CD4-positive, alpha-beta T cell treated with Interleukin-15 for 1 hour (primary cell): Measurements from ENCODE around the gene PRKAG3.

ENCODE experiments used
- DNase-seq: peaks from one replicate; pipeline ENCODE4 v3.0.0-alpha.2; 2020

The PRKAG3 gene

GRCh38 chr2:218837495-218837894, 5.9 kb upstream of the PRKAG3 start:
- no peak for DNase-seq

- DNase-seq: no peak
These were observed 3.1 kb upstream of the PRKAG3 start for GRCh38 chr2:218834685-218835084.

- DNase-seq: no peak
These were observed 1.5 kb upstream of the PRKAG3 start for GRCh38 chr2:218833023-218833609.

DNA sequence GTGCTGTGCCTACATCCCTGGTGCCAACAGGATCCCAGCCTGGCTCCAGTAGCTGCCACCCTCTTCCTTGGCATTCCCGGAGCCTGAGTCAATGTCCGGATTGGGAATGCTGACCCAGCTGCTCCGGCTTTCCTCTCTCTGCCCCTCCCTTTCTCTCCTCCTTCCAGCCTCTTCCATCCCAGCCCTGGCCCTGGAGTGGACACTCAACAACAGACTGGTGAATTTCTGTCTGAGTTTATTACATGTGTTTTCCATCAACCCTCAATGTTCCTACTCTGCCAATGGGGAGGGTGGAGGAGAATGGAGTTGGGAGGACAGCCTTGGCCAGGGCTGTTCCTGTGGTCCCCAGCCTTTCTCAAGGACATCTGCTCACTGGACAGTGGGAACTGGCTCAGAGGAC, 917 bp upstream of the PRKAG3 start:
- no peak for DNase-seq

- no peak for DNase-seq
These were observed 478 bp upstream of the PRKAG3 start for GRCh38 chr2:218832081-218832480.

GRCh38 chr2:218830526-218831306, 887 bp downstream of the PRKAG3 start:
- no peak for DNase-seq

- DNase-seq: no peak
These were observed 1.6 kb downstream of the PRKAG3 start for GRCh38 chr2:218829868-218830451.

- no peak for DNase-seq
These were observed 3.2 kb downstream of the PRKAG3 start for GRCh38 chr2:218828477-218828778.

GRCh38 chr2:218827701-218828476, 3.7 kb downstream of the PRKAG3 start:
- DNase-seq: no peak

DNA sequence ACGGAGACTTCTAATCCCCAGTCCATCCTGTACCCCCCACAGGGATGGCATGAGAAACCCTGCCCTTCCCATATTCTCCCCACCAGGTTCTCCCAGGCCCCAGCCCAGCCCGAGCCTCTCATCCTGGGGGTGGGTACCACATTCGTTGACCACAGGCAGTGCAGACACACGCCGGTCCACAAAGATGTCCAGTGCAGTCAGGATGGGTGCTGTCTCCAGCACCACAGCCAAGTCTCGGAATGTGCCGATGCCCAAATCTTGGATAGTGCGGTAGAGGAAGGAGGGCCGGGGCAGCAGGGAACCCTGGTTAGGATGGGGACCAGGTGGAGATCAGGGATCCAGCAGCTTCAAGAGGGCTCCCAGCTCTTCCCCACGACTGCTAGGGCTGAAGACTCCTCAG, 4.8 kb downstream of the PRKAG3 start:
- no peak for DNase-seq

DNA sequence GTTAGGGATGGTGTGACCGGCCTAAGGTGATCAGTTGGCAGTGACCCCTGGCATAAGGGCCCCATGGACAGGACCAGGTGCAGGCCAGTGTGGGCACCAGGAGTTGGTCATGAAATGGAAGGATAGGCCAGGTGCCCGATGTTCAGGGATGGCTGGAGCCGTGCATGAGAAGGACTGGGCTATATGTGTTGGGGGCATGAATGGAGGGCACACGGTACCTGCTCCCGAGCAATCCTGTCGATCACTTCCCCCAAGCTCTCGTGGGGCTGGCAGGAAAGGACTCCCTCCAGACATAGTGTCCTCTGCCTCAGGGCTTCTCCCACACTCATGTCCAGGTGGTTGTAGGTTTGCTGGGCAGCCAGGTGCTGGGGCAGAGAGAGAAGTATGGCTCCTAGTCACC, 7.6 kb downstream of the PRKAG3 start:
- DNase-seq: no peak

- DNase-seq: no peak
These were observed 8.3 kb downstream of the PRKAG3 start for GRCh38 chr2:218823196-218823855.

DNA sequence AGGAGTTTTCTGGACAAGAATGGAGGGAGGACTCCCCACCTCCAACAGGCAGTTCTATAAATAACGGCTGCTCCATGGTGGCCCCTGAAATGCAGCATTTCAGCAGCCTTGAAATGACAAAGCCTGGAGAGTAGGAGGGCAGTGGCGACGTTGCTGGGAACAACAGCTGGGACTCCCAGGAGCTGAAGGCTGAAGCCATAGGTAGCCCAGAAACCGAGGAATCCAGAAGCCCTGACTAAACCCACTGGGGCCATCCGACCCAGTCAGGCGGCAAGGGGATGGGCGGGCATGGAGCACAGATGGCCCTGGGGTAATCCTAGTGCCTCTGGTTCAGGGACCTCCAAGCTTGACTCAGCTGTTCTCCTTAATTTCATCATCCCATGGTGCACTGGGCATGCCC, 9.0 kb downstream of the PRKAG3 start:
- DNase-seq: no peak

GRCh38 chr2:218821605-218822211, 9.9 kb downstream of the PRKAG3 start:
- DNase-seq: no peak

- no peak for DNase-seq
These were observed 10.7 kb downstream of the PRKAG3 start for GRCh38 chr2:218820746-218821369.

GRCh38 chr2:218819093-218819492, 12.5 kb downstream of the PRKAG3 start:
- no peak for DNase-seq

- no peak for DNase-seq
These were observed 15.0 kb downstream of the PRKAG3 start for GRCh38 chr2:218816561-218817011.

DNA sequence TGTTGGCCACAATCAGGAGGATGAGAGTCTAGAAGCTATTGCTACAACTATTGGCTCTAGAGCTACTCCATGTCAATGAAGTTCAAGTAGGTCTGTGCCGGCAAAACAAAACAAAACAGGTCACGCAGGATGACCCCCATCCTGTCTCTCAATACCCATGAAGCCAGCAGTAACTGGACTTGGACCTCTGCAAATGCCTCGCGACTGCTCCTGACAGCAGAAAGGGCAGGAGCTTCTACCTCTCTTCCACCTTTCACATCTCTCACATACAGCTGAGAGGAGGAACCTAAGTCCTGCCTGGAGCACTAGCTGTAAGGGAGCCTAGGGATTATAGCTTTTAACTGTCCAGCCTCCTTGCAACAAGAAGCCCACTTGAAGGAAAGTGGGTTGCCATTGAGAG, 16.0 kb downstream of the PRKAG3 start:
- no peak for DNase-seq

DNA sequence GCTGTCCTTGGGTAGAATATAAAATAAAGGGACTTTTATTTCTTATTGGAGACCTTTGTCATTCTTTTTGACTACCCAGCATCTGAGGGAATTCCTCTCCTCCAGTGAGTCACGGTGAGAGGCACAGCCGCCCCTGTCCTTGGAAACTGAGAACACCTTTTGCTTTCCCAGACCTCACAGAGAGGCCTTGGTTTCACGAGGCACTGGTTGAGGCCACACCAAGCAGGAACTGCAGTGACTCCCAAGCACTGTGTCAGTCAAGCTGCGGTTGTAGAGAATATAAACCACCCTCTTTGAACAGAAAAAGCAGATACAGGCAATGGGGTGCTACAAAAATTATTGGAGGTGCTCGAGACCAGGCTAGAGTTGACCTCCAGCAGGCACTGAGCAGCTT, 16.4 kb downstream of the PRKAG3 start:
- no peak for DNase-seq

GRCh38 chr2:218814540-218815243, 16.9 kb downstream of the PRKAG3 start:
- no peak for DNase-seq

DNA sequence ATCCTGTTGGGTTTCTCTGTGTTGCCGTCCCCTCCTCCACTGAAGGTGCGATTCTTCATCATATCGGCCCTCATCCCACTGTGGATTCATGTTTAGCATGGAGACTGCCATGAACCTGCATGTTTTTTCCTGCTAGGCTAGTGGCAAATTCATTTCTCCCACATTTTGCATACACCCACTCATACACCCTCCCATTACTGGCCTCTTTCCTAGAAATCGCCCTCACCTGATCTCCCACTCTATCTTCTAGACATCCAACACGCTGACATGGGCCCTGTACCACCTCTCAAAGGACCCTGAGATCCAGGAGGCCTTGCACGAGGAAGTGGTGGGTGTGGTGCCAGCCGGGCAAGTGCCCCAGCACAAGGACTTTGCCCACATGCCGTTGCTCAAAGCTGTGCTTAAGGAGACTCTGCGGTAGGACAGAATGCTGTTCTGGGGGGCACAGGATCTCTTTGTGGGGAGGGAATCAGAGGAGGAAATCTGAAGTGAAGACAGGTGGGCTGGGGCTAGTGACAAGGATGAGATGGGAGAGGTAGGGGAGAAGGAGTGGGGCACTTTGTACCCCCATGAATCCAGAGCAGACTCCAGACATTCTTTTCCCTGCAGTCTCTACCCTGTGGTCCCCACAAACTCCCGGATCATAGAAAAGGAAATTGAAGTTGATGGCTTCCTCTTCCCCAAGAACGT, 17.7 kb downstream of the PRKAG3 start:
- DNase-seq: no peak
